Hippocampal formation (tissue), 2 donors: ENCODE data around the gene MTMR1.
A peak's percentile ranks its signal among the peaks of the same experiment; 100 is the strongest.

Experiments
- DNase-seq, 2 donors: peaks; one replicate each; lab custom pipeline; 2025; lab: John Stamatoyannopoulos, UW

The MTMR1 gene

DNA sequence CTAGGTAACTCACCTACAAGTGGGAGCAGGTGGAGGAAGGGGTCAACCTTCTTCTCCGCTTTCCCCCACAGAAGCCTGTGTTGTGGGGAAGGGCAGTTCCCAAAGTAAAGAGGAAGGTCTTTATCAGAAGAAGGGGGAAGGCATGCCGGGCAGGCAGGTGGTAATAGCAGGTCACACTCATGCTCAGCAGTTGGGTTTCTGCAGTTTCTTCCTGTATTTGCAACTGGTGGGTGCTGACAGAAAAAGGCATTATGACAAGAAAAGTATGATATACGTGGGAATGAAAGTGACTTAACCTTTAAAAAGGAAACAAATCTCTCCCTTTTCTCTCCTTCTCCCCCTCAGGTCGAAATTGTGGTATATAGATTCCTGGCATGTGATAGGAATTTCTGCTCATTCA lies 3.7 kb downstream of the MTMR1 start:
- DNase-seq = no peak

DNA sequence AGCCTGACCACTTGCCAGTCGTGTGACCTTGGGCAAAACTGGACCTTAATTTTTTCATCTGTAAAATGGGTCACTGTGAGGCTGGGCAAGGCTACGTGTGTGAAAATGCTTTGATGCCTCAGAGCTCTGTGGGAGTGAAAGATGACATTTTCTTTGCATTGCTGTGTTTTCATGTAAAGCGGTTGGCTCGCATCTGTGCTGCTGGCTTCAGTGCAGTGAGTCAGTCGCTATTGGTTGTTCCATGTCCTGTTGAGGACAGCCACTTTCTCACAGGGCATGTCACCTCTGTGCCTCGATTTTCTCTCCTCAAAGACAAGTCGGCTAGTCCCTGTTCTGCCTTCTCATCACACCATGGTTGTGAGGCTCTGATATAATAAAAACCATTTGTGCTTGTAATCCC lies 4.4 kb downstream of the MTMR1 start:
- DNase-seq = no peak

DNA sequence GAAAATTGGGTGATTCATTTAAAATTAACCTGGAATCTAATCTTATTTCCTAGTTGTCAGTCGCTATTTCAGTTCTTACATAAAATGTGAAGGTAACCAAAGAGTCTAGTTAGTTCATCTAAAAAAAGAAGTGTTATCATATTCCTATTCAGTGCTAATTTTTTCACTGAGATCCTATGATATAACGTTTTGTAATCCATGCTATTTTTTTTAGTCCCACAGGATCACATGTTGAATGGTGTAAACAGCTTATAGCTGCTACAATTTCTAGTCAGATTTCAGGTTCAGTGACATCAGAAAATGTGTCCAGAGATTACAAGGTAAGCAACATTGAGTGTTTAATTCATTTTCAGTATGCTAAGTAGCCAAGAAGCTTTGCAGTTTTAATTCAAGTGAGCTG lies 5.8 kb downstream of the MTMR1 start:
- DNase-seq = no peak

DNA sequence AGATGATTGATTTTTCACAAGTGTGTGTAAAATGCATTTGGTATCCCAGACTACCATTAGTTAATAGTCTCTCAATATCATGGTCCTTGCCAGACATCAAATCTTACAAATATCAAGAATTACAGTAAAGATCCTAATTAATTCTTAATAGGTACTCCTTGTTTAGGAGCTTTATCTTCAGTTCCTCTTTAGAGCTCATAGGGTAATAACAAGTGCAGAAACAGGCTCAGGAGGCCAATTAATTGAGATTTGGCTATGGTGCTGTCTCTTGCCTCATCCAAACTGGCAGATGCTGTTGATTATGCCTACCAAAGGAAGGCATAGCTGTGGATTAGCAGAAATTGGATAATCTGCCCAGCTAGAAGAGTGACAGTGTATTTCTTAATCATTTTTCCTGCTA lies 6.9 kb downstream of the MTMR1 start:
- DNase-seq = no peak

DNA sequence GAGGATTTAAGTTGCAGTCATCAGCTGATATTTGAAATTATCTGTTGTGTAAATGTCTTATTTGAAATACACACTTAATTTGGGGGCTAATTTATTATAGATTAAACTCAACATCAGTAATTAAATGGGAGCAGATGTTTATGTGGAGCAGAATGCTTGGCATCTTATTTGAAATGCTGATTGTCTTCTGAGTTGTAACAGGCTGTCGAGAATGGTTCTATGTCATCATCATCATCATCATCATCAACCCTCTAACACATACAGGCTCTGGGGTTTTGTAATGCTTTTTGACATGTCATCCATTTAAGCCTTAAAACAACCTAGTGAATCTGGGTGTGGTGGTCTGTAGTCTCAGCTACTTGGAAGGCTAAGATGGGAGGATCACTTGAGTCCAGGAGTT lies 8.2 kb downstream of the MTMR1 start:
- no peak for DNase-seq

DNA sequence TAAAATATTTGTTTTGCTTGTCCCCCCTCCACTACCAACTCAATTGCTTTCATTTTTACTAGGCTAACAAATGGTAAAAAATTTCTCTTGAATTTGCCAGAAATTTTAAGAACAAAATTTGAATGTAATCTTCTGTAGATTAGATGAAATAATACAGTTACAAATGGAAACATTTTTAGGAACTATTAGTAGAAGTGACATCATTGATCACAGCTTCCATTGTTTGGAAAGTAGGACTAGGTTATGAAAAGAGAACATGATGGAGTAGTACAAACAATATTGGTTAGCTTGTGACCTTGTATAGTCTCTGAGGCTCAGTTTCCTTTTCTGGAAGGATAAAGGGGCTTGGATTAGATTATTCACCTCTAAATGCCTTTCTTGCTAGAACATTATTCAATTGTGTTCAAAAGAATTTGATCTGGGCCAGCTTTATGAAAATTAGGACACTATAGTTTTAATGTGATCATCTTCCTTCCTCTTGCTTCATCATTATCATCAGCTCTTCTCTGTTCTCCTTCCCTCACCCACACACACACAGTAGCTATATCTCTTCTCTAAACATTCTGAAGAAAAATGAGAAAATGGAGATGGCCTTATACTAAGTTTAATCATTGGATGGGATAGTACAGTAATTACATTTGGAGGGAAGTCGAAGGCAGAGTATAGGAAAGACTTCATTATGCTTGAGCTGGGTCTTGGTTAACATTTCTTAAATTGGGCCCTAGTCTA lies 9.9 kb downstream of the MTMR1 start:
- no peak for DNase-seq

DNA sequence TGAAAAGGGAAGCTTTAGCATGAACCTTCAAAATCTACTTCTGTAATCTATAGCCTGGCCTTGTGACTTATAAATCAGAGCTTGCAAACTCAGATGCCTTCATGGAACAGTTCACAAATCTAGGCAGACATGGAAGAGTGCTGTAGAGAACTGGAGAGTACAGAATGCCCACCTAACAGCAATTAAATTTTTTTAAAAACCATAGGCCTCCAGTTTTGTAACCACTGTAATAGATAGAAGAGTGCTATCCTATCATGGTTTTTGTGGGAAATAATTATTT lies 10.4 kb downstream of the MTMR1 start:
- no peak for DNase-seq

DNA sequence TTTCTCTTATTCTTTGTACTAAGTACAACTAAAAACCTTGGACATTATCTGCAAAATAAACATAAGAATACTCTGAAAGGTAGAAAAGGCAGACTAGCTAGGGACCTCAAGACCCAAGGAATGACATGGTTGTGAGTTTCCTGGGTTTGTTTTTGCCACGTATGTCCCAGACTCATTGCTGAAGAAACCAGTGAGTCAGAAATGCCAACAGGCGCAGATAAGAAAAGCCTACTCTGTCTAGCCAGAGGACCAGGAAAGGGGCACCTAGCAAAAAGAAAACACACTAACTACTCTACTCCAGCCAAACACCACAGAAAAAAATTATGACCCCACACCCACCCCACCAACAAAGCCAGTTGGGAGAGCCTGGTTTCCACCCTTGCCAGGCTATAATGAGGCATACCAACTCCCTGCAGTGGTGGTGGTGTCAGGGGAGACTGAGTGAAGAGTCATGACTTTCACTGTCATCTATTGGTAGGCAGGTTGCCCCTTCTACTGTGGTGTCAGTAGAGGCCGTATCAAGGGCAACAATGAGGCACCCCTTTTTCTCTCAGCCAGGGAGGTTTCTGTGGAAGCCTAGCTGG lies 10.9 kb downstream of the MTMR1 start:
- no peak for DNase-seq

DNA sequence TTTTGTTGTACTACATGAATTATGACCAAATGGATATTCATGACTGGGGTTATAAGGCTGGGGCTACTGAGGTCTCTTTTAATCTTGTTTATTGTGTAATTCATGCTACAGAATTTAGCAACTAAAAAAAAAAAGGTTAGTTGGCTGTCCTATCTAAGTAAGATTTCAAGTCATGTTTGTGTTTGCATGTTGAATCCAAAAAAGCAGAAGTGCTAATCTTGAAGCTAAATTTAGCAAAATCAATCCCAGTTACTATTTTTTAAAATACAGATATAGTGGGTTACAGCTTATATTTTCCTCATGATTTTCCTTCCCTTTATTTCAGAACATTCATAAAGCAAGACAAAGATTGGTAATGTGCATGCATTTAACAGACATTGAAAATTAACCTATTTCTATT lies 19.4 kb downstream of the MTMR1 start:
- no peak for DNase-seq

DNA sequence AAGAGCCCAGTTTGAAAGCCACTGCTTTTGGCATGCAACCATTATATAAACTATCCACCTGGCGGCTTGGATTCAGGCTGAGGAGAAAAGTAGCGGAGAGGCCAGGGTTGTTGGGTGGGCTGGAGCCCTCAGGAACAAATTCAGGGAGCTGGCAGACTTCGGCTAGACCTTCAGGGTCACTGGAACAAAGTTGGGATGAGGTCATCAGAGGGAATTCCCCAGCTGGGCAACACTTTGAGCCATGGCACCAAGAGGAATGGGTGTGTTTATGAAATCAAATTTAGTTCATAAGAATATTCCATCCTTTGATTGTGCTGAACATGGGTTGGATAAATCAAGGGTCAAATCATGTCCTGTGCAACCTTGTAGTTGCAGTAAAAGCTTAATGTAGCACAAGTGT lies 22.0 kb downstream of the MTMR1 start:
- DNase-seq = no peak

DNA sequence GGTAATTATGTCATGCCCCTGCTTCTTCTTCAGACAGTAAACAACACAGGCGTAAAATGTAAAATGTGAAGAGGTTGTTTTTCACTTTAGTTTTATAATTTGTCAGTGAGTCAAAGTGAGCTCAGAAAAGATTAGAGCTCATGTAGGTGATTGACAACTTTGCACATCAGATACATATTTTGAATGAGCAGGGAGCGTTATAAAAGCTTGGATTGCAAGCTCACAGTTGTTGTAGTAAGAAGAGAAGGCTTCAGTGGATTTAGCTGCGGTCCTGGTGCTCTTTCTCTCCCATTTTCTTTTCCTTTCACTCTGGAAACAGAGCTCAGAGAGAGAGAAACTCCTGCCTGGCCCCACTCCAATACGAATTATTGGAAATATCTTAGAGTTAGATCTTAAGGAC lies 26.4 kb downstream of the MTMR1 start:
- DNase-seq = no peak

DNA sequence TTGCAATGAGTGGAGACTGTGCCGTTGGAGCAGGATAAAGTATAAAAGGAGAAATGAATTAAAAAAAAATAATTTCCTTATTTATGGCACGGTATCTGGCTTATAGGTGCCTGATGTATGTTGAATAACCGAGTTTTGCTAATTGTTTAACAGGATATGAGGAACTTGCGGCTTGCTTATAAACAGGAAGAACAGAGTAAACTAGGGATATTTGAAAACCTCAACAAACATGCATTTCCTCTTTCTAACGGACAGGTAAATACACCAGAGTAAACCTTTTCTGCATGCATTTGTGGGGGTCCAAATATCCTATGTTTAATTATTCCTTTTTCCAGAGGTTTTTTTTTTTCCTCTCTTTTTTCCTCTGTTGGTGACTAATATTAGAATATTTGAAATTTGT lies 36.8 kb downstream of the MTMR1 start:
- DNase-seq = no peak

DNA sequence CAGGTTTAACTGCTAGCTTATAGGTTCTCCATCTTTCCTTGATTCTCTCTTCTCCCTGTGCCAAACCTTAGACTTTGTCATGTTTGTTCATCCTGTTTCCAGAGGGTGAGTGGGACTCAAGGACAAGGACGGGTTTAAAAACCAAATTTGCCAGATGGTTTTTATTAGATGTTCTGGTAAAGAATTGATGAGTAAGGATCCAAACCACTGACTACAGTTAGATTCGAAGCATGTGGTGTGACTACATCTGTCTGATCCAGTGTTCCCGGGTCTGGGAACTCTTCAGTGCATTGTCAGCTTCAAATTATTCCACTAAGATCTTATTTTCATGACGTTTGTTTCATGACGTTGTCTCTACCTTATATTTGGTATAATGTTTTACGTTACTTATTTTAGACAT lies 37.5 kb downstream of the MTMR1 start:
- no peak for DNase-seq

DNA sequence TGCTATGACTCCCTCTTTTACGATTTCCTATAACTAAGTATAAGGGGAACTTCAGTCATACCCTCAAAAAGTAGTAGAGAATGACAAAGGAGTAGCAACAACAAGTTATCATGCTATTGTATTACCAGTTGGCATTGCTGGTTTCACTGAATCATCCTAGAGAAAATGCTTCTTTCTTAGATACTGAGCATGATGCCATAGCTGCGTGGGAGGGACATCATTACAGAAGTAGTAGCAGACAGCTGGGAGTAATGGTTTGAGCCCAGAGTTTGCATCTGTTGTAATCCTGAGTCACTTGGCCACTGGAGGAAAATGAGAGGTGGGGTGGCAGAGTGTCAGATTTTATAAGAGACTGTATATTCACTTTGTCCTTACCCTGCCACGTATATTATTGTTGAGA lies 38.6 kb downstream of the MTMR1 start:
- peak in 1 of 2 donors; percentile 48 for DNase-seq

DNA sequence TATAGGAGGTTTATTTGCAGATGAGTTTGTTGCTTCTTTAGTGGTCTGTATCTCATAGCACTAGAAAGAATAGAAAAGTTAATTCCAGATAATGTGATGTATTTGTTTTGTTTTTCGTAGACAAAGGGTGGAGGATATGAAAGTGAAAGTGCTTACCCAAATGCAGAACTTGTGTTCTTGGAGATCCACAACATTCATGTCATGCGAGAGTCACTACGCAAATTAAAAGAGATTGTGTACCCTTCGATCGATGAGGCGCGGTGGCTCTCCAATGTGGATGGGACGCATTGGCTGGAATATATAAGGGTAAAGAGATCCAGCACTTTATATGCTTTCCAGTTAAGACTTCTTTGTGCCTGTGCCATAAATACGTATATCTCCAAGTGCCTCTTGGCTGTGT lies 43.3 kb downstream of the MTMR1 start:
- no peak for DNase-seq

DNA sequence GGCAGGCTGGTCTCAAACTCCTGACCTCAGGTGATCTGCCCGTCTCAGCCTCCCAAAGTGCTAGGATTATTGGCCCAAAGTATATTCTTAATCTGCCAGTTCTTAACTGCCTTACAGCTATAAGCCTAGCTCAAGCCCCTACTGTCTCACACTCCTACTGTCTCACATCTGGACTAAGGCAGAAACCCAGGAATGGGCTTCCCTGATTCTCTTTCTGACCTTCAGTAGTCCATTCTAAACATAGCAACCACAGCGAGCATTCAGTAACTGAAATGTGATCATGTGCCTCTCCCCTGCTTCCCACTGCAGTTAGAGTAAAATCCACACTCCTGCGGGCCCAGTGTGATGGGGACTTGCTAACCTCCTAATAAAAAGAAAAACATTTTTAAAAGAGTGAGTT lies 58.9 kb downstream of the MTMR1 start:
- no peak for DNase-seq

DNA sequence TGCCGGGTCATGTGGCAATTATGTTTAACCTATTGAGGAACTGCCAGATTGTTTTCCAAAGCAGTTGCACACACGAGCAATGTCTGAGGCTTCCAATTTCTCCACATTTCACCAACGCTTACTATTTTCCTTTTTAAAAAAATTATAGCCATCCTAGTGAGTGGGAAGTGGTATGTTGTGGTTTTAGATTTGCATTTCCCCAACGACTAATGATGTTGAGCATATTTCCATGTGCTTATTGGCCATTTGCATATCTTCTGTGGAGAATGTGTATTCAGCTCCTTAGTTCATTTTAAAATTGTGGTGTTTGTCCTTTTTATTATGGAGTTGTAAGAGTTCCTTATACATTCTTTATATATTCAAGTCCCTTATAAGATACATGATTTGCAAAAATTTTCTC lies 60.2 kb downstream of the MTMR1 start:
- no peak for DNase-seq

DNA sequence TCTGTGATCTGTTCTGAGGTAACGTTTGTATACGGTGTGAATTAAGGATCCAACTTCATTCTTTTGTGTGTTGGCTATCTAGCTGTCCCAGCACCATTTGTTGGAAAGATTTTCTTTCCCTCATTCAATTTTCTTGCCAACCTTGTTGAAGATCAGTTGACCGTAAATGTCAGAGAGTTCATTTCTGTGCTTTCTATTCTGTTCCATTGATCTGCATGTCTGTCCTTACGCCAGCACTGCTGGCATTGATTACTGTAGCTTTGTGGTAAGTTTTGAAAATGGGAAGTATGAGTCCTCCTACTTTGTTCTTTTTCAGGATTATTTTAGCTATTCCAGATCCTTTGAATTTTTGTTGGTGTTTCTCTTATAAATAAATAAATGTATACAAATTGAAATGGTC lies 60.8 kb downstream of the MTMR1 start:
- no peak for DNase-seq

DNA sequence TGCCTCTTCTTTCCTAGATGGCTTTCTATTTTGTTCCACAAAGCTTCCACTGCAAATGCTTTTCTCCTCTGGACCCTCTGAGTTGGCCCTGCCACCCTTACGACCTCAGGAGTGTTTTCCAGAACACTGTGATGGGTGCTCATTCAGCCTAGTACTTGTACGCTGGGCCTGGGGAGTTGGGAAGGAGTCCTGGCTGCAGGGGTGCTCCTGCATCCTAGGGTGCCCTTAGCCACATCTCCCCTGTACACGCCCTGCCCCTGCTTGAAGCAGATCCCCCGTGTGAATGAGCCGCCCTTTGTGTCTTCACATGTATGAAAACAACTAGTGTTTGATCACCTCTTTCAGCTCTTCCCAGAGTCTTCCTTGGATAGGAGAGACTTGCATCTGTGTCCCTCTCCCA lies 64.2 kb downstream of the MTMR1 start:
- no peak for DNase-seq

DNA sequence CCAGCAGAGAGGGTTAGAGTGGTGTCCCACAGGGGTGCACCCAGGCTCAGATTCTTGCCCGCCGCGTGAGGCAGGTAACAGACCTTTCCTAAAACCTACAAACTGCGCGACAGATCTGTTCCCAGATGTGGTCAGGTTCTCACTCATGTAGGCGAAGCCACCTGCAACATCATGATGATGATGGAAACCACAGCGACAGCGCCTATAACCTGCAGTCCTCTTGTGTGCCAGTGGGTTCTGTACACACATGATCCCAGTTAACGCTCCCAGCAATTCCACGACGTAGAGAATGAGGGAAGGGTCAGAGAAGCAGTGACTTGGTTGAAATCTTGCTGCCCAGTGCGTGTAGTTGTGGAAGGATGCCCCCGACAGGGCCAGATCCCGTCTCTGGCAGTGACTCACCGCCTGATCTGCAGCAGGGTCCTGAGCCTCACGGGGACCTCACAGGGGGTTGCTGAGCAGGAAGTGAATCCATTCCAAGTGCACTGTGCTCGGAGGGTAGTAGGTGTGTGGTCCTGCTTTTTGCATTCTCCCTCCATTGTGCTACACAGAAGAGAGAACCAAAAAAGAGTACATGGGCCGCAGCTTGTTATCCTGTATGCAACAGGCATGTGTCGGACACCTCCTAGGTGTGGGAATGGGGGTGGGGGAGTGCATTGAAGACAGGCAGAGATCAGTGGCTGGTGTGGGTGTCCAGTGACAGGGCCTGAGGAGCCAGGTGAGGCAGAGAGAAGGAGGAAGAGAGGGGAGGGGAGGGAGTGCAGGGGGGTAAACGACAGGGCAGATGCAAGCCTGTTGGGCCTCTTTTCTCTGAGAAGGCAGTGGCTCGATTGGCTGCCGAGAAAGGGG lies 66.6 kb downstream of the MTMR1 start:
- DNase-seq = no peak

DNA sequence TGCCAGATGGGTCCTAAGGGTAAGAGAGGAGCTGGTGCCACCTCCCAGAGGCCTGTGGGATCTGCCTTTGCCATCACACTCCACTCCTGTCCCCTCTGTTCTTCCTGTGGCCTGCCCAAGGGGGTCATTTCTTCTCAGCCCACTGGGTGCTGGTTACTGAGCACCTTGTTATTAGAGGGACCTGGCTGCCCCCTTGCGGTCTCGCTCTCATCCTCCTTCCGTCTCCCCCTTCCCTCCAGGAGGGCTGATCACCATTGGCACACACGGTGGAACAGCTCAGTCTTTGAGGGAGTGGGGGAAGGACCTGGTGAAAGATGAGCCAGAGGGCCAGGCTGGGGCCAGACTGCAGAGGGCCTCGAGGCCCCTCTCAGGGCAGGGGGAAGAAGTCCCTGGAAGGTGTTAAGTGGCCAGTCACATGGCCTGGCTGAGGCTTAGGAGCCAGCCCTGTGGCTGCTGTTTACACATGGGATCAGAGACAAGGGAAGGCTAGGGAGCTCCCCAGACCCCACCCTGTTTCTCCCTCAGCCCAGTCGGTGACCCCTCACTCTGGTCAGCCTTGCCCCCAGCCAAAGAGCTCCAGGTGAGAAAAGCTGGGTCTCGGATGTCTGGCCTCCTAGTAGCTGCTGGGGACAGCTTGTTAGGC lies 68.1 kb downstream of the MTMR1 start:
- DNase-seq = no peak

DNA sequence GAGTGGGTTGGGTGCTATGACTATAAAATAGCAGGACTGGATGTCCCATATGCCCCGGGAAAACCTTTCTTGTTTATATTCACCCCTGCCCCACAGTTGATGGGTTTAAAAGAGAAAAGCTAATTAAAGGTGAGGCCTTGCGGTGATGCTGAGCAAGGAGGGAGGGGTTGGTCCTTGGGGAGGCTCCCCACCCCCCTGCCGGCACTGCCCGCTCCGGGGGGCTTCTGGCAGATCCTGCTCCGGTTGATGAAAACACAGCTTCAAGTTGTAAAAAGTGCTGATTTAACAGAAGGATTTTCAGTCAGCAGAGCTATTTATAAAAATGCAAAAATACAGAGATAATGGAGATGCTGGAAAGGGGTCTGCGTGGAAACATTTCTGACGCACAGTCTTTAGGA lies 68.6 kb downstream of the MTMR1 start:
- DNase-seq = no peak
